ENCODE data around the gene BTN1A1. TPM values are rescaled to one million over a fixed set of nuclear protein-coding genes. Genes with fewer than 3 reads are reported as not detected.
"Not testable (repeated sequence)": the region's sequence is repeated elsewhere in the genome, so short reads cannot be mapped to it uniquely, and the experiment has no call there.

The BTN1A1 gene
- total and polyA plus RNA-seq, 2 donors (not counting 1 experiment from before 2014, with no cell fraction given): not detected

GRCh38 chr6:26502165-26502564 is 2.1 kb downstream of the BTN1A1 start:
- no peak overlapping the region for H3K4me2 ChIP-seq (ENCODE audit: extremely low read depth, insufficient read depth, low read length)
- H3K27me3 ChIP-seq (ENCODE audit: control insufficient read depth, insufficient read depth, low read length): peaks cover 28% of the 10 kb centered on the region
- peak overlapping the region in 1 of 4 experiments; percentile 26 for H3K4me3 ChIP-seq (replicated peaks in 1 of 4; ENCODE audit: control extremely low read depth in 1 of 4, insufficient read depth in 1 of 4, low read depth in 3 of 4, low read length in 4 of 4)
- no peaks in the 10 kb centered on the region for H3K9me3 ChIP-seq (ENCODE audit: control insufficient read depth, insufficient read depth, low read depth, low read length)
- H4K20me1 ChIP-seq (ENCODE audit: control insufficient read depth, extremely low read depth, insufficient read depth, low read length): no peaks in the 10 kb centered on the region
- no peaks in the 10 kb centered on the region for H3K36me3 ChIP-seq (ENCODE audit: control insufficient read depth, insufficient read depth, low read length)
- no peak overlapping the region for H3K9ac ChIP-seq (ENCODE audit: insufficient read depth, low read length)
- TF ChIP-seq EZH2 (IDR thresholded peaks at IDR 0.05; ENCODE audit: low read length, missing control alignments) (no peak), CTCF (conservative IDR thresholded peaks at IDR 0.05 in 1 of 2, IDR thresholded peaks at IDR 0.05 in 1 of 2; ENCODE audit: low read depth in 1 of 2, low read length in 2 of 2) (no peak)
- no peak overlapping the region for H2AFZ ChIP-seq (ENCODE audit: low read length)
- DNase-seq (ENCODE audit: low read depth in 2 of 2): no peak
- no peaks in the 10 kb centered on the region for H3K79me2 ChIP-seq (ENCODE audit: control insufficient read depth, insufficient read depth, low read length)
- no peak overlapping the region for H3K27ac ChIP-seq (ENCODE audit: insufficient read depth, low read length)
- H3K4me1 ChIP-seq (ENCODE audit: control insufficient read depth, extremely low read depth, insufficient read depth, low read length): no peaks in the 10 kb centered on the region

- no peaks in the 10 kb centered on the region for H3K4me1 ChIP-seq (ENCODE audit: control insufficient read depth, extremely low read depth, insufficient read depth, low read length)
These were observed 2.5 kb downstream of the BTN1A1 start for GRCh38 chr6:26502626-26503025.

GRCh38 chr6:26507658-26508057 is 7.6 kb downstream of the BTN1A1 start:
- Histone ChIP-seq H3K4me2 (ENCODE audit: extremely low read depth, insufficient read depth, low read length) (no peak overlapping the region), H3K79me2 (ENCODE audit: control insufficient read depth, insufficient read depth, low read length) (no peaks in the 10 kb centered on the region), H3K9me3 (ENCODE audit: control insufficient read depth, insufficient read depth, low read depth, low read length) (no peaks in the 10 kb centered on the region), H4K20me1 (ENCODE audit: control insufficient read depth, extremely low read depth, insufficient read depth, low read length) (no peaks in the 10 kb centered on the region), H3K4me3 (replicated peaks in 1 of 4; ENCODE audit: control extremely low read depth in 1 of 4, insufficient read depth in 1 of 4, low read depth in 3 of 4, low read length in 4 of 4) (no peak overlapping the region), H3K4me1 (ENCODE audit: control insufficient read depth, extremely low read depth, insufficient read depth, low read length) (no peaks in the 10 kb centered on the region), H3K27me3 (ENCODE audit: control insufficient read depth, insufficient read depth, low read length) (peaks cover 9% of the 10 kb centered on the region), H2AFZ (ENCODE audit: low read length) (no peak overlapping the region), H3K27ac (ENCODE audit: insufficient read depth, low read length) (no peak overlapping the region), H3K9ac (ENCODE audit: insufficient read depth, low read length) (no peak overlapping the region), H3K36me3 (ENCODE audit: control insufficient read depth, insufficient read depth, low read length) (no peaks in the 10 kb centered on the region)
- DNase-seq (ENCODE audit: low read depth in 2 of 2): no peak
- TF ChIP-seq CTCF (conservative IDR thresholded peaks at IDR 0.05 in 1 of 2, IDR thresholded peaks at IDR 0.05 in 1 of 2; ENCODE audit: low read depth in 1 of 2, low read length in 2 of 2): no peak
- no peak for TF ChIP-seq EZH2 (IDR thresholded peaks at IDR 0.05; ENCODE audit: low read length, missing control alignments)

More at GRCh38 chr6:26502626-26503025, 2.5 kb downstream of the BTN1A1 start:
- H4K20me1 ChIP-seq (ENCODE audit: control insufficient read depth, extremely low read depth, insufficient read depth, low read length): no peaks in the 10 kb centered on the region
- H3K27ac ChIP-seq (ENCODE audit: insufficient read depth, low read length): no peak overlapping the region
- no peaks in the 10 kb centered on the region for H3K36me3 ChIP-seq (ENCODE audit: control insufficient read depth, insufficient read depth, low read length)
- H3K27me3 ChIP-seq (ENCODE audit: control insufficient read depth, insufficient read depth, low read length): peaks cover 26% of the 10 kb centered on the region
- DNase-seq (ENCODE audit: low read depth in 2 of 2): no peak
- H3K9ac ChIP-seq (ENCODE audit: insufficient read depth, low read length): no peak overlapping the region
- no peak overlapping the region for H3K4me3 ChIP-seq (replicated peaks in 1 of 4; ENCODE audit: control extremely low read depth in 1 of 4, insufficient read depth in 1 of 4, low read depth in 3 of 4, low read length in 4 of 4)
- no peak overlapping the region for H3K4me2 ChIP-seq (ENCODE audit: extremely low read depth, insufficient read depth, low read length)
- H3K79me2 ChIP-seq (ENCODE audit: control insufficient read depth, insufficient read depth, low read length): no peaks in the 10 kb centered on the region
- no peak overlapping the region for H2AFZ ChIP-seq (ENCODE audit: low read length)
- no peaks in the 10 kb centered on the region for H3K9me3 ChIP-seq (ENCODE audit: control insufficient read depth, insufficient read depth, low read depth, low read length)
- no peak for TF ChIP-seq CTCF (conservative IDR thresholded peaks at IDR 0.05 in 1 of 2, IDR thresholded peaks at IDR 0.05 in 1 of 2; ENCODE audit: low read depth in 1 of 2, low read length in 2 of 2)
- no peak for TF ChIP-seq EZH2 (IDR thresholded peaks at IDR 0.05; ENCODE audit: low read length, missing control alignments)

GRCh38 chr6:26511033-26511432 is 10.9 kb downstream of the BTN1A1 start:
- H3K9ac ChIP-seq (ENCODE audit: insufficient read depth, low read length); H3K27ac ChIP-seq (ENCODE audit: insufficient read depth, low read length); H3K27me3 ChIP-seq (ENCODE audit: control insufficient read depth, insufficient read depth, low read length); H3K4me2 ChIP-seq (ENCODE audit: extremely low read depth, insufficient read depth, low read length); H3K4me1 ChIP-seq (ENCODE audit: control insufficient read depth, extremely low read depth, insufficient read depth, low read length); H4K20me1 ChIP-seq (ENCODE audit: control insufficient read depth, extremely low read depth, insufficient read depth, low read length); H3K4me3 ChIP-seq (replicated peaks in 1 of 4; ENCODE audit: control extremely low read depth in 1 of 4, insufficient read depth in 1 of 4, low read depth in 3 of 4, low read length in 4 of 4); H3K36me3 ChIP-seq (ENCODE audit: control insufficient read depth, insufficient read depth, low read length); H3K9me3 ChIP-seq (ENCODE audit: control insufficient read depth, insufficient read depth, low read depth, low read length); DNase-seq (ENCODE audit: low read depth in 2 of 2); H2AFZ ChIP-seq (ENCODE audit: low read length); H3K79me2 ChIP-seq (ENCODE audit: control insufficient read depth, insufficient read depth, low read length): not testable (repeated sequence)
